Hypothalamus (tissue), 51 donors: ENCODE results near the gene RAB1B.
"Not testable (repeated sequence)": the region's sequence is repeated elsewhere in the genome, so short reads cannot be mapped to it uniquely, and the experiment has no call there.

ENCODE experiments used
- DNase-seq, 51 donors: peaks; one replicate each; lab custom pipeline; 2025; lab: John Stamatoyannopoulos, UW

RAB1B gene

DNA sequence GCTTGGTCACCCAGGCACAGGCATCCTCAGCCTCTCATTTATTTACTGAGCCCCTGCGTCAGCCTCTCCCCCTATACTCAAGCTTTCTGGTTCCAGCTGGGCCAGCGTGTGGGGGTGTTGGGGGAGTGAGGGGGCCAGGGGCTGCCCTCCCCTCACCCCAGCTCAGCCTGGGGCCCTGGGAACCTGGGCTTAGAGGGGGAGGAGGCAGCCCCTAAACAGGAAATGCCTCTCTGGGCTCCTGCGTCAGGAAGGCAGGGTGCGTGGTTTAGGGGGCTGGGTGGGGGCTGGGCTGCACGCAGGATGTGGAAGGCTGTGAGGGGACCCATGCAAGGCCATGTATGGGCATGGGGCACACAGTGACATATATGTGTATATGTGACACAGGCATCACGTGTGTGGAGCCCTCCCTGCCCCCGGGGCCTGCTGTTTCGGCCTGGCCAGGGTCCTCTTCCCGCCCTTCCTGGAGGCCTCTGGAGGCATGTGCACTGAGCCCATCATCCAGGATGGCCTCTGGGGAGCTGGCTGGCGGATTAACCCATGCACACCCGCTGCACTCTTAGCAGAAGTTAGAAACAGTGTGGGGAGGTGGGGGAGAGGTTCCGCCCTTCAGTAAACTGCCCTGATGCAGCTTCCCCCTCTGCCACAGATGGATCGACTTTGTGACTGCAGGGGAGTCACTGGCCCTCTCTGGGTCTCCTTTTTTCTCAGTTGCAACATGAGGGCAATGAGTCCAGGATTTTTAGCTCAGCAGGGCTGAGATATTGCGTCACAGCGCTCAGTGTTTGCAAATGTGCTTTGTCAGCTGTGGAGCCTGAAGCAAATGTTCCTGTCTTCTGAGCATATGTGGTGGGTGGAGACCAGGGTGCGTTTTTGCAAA, 49.5 kb downstream of the RAB1B start:
- DNase-seq: peak in 2 of 51 donors; percentile 16 to 23

GRCh38 chr11:66318600-66318970, 50.1 kb downstream of the RAB1B start:
- no peak for DNase-seq

- not testable (repeated sequence) for DNase-seq
Observed at GRCh38 chr11:66320289-66320688, 51.9 kb downstream of the RAB1B start.

- DNase-seq: not testable (repeated sequence)
Observed at GRCh38 chr11:66320748-66321147, 52.3 kb downstream of the RAB1B start.

GRCh38 chr11:66321606-66322005, 53.2 kb downstream of the RAB1B start:
- DNase-seq: no peak

GRCh38 chr11:66322732-66323427, 54.4 kb downstream of the RAB1B start:
- no peak for DNase-seq

DNA sequence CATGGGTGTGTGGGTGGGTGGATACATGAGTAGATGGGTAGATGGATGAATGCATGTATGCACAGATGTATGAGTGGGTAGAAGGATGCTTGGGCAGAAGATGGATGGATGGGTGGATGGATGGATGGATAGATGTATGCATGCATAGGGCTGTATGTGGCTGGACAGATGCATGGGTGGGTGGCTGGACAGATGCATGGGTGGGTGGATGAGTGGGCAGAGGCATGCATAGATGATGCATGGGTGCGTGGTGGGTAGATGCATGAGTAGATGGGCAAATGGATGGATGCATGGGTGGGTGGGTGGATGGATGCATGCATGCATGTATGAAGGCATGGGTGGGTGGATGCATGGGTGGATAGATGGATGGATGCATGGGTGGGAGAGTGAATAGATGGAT, 55.2 kb downstream of the RAB1B start:
- DNase-seq: no peak

GRCh38 chr11:66324664-66325063, 56.2 kb downstream of the RAB1B start:
- no peak for DNase-seq

- DNase-seq: no peak
Observed at GRCh38 chr11:66325263-66325671, 56.8 kb downstream of the RAB1B start.

- peak in 1 of 51 donors; percentile 19 for DNase-seq
Observed at GRCh38 chr11:66326261-66327111, 58.0 kb downstream of the RAB1B start.
